Measurements from ENCODE around the gene BTG1. TPM values are rescaled to one million over a fixed set of nuclear protein-coding genes. Genes with fewer than 3 reads are reported as not detected.

BTG1 gene
- total and polyA plus RNA-seq, 4 donors: 13.7 to 107 (median 28.9) TPM

GRCh38 chr12:92114834-92115233, 30.8 kb downstream of the BTG1 start:
- H3K27me3 ChIP-seq (ENCODE audit: control insufficient read depth in 4 of 4, insufficient read depth in 4 of 4, low read length in 3 of 4): no peaks in the 10 kb centered on the region
- over 99% methylated on average over 2 of the region's 2 CpGs for WGBS
- no peak overlapping the region for H3K27ac ChIP-seq (ENCODE audit: low read depth in 1 of 2, low read length in 2 of 2)
- H3K9ac ChIP-seq (ENCODE audit: low read depth in 1 of 2, low read length in 2 of 2): no peak overlapping the region
- no peak for TF ChIP-seq ZBTB33 (IDR thresholded peaks at IDR 0.05)
- TF ChIP-seq FOXA2 (IDR thresholded peaks at IDR 0.05): no peak
- TF ChIP-seq NR2F2 (IDR thresholded peaks at IDR 0.05): no peak
- no peak for TF ChIP-seq CTCF (IDR thresholded peaks at IDR 0.05; ENCODE audit: low read depth, low read length, missing input control)
- no peaks in the 10 kb centered on the region for H3K9me3 ChIP-seq (ENCODE audit: control insufficient read depth in 4 of 4, low read length in 3 of 4)
- no peak overlapping the region for H3K4me3 ChIP-seq (ENCODE audit: low read depth in 1 of 3, low read length in 3 of 3)
- H3K36me3 ChIP-seq (ENCODE audit: control insufficient read depth in 4 of 4, insufficient read depth in 3 of 4, low read depth in 1 of 4, low read length in 3 of 4): no peaks in the 10 kb centered on the region
- no peak for DNase-seq (ENCODE audit: low spot score)
- peaks cover 0 to 3% (median 0%) of the 10 kb centered on the region in 4 donors for H3K4me1 ChIP-seq (ENCODE audit: control insufficient read depth in 4 of 4, insufficient read depth in 4 of 4, low read length in 3 of 4)

GRCh38 chr12:92111256-92111655, 34.4 kb downstream of the BTG1 start:
- no peaks in the 10 kb centered on the region for H3K27me3 ChIP-seq (ENCODE audit: control insufficient read depth in 4 of 4, insufficient read depth in 4 of 4, low read length in 3 of 4)
- no peaks in the 10 kb centered on the region for H3K9me3 ChIP-seq (ENCODE audit: control insufficient read depth in 4 of 4, low read length in 3 of 4)
- H3K27ac ChIP-seq (ENCODE audit: low read depth in 1 of 2, low read length in 2 of 2): no peak overlapping the region
- no peaks in the 10 kb centered on the region for H3K36me3 ChIP-seq (ENCODE audit: control insufficient read depth in 4 of 4, insufficient read depth in 3 of 4, low read depth in 1 of 4, low read length in 3 of 4)
- no peak for DNase-seq (ENCODE audit: low spot score)
- H3K9ac ChIP-seq (ENCODE audit: low read depth in 1 of 2, low read length in 2 of 2): no peak overlapping the region
- H3K4me1 ChIP-seq (ENCODE audit: control insufficient read depth in 4 of 4, insufficient read depth in 4 of 4, low read length in 3 of 4): no peaks in the 10 kb centered on the region
- TF ChIP-seq ZBTB33 (IDR thresholded peaks at IDR 0.05) (no peak), NR2F2 (IDR thresholded peaks at IDR 0.05) (no peak)
- no peak overlapping the region for H3K4me3 ChIP-seq (ENCODE audit: low read depth in 1 of 3, low read length in 3 of 3)

- H3K36me3 ChIP-seq (ENCODE audit: control insufficient read depth in 4 of 4, insufficient read depth in 3 of 4, low read depth in 1 of 4, low read length in 3 of 4): no peaks in the 10 kb centered on the region
- TF ChIP-seq ATF3 (IDR thresholded peaks at IDR 0.05) (no peak), HNF4A (conservative IDR thresholded peaks at IDR 0.05) (no peak)
- H3K4me3 ChIP-seq (ENCODE audit: low read depth in 1 of 3, low read length in 3 of 3): no peak overlapping the region
- H3K9ac ChIP-seq (ENCODE audit: low read depth in 1 of 2, low read length in 2 of 2): no peak overlapping the region
- no peaks in the 10 kb centered on the region for H3K4me1 ChIP-seq (ENCODE audit: control insufficient read depth in 4 of 4, insufficient read depth in 4 of 4, low read length in 3 of 4)
- no peak overlapping the region for H3K27ac ChIP-seq (ENCODE audit: low read depth in 1 of 2, low read length in 2 of 2)
- H3K27me3 ChIP-seq (ENCODE audit: control insufficient read depth in 4 of 4, insufficient read depth in 4 of 4, low read length in 3 of 4): no peaks in the 10 kb centered on the region
- 84% methylated on average over 1 of the region's 1 CpG for WGBS
- DNase-seq (ENCODE audit: low spot score): no peak
- H3K9me3 ChIP-seq (ENCODE audit: control insufficient read depth in 4 of 4, low read length in 3 of 4): no peaks in the 10 kb centered on the region
Measured at GRCh38 chr12:92110083-92110640, 35.5 kb downstream of the BTG1 start.

Measured in liver (tissue), 9 donors.